ENCODE results near the gene CDK2AP2.
A peak's percentile ranks its signal among the peaks of the same experiment; 100 is the strongest.
"Not testable (repeated sequence)": the region's sequence is repeated elsewhere in the genome, so short reads cannot be mapped to it uniquely, and the experiment has no call there.

Gene CDK2AP2

DNA sequence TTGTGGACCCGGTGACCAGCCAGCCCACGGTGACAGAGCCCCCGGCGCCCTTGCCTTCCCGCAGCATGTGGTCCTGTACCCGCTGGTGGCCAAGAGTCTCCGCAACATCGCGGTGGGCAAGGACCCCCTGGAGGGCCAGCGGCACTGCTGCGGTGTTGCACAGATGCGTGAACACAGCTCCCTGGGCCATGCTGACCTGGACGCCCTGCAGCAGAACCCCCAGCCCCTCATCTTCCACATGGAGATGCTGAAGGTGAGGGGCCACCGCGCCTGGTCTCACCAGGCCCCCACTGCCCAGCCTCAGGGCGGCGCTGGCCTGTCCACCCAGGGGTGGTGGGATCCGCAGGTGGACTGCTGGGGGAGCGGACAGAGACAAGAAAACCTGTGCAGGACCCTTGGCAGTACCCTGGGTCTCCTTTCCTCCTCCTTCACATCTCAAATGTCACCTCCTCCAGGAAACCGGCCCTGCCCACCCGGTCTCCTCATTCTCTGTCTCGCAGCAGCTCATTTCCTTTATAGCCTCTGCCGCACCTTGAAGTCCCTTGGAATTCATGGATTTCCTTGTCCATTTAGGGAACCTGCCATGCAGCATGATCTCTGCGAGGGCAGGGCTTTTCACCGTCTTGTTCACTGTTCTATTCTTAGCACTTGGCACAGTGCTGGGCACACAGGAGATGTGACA is 18.6 kb downstream of the CDK2AP2 start:
- DNase-seq: no peak

DNA sequence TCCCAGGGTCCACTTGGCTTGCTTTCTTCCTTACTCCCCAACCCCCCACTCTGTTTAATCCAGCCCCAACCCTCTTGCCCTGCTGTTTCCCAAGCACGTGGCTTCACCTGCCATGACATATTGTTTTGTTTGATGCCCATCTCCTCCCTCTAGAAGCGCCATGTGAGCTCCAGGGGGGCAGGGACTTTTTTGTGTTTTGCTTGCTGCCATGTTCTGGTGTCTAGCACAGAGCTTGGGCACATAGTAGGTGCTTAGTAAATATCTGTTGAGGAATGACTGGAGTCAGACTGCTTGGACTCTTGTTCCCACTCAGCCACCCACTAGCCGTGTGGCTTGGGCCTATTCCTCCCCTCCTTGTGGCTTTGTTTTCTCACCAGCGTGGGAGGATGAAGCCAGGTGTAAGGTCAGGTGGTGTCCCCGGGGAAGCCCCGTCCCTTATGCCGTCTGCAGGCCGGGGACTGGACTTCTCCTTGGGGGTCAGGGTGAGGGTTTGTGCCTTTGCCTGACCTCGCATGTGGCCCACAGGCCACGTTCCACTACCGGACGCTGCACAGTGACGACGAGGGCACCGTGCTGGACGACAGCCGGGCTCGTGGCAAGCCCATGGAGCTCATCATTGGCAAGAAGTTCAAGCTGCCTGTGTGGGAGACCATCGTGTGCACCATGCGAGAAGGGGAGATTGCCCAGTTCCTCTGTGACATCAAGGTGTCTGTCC is 21.3 kb downstream of the CDK2AP2 start:
- no peak for DNase-seq

DNA sequence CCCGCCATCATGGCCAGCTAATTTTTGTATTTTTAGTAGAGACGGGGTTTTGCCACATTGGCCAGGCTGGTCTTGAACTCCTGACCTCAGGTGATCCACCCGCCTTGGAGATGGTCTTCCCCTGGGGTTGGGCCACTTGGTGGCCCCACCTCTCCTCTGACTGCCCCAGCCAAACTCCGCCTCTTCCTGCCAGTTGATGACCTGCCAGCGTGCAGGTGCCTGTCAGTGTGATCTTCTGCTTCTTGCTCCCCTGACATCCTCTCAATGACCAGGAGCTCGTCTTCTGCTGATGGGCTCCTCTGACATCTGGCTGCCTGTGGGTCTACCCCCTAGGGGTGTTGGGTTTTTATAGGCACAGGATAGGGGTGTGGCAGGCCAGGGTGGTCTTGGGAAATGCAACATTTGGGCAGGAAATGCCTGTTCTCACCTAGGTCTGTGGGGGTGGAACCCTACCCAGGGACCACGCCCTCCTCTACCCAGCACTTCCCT is 22.0 kb downstream of the CDK2AP2 start:
- DNase-seq: not testable (repeated sequence)

DNA sequence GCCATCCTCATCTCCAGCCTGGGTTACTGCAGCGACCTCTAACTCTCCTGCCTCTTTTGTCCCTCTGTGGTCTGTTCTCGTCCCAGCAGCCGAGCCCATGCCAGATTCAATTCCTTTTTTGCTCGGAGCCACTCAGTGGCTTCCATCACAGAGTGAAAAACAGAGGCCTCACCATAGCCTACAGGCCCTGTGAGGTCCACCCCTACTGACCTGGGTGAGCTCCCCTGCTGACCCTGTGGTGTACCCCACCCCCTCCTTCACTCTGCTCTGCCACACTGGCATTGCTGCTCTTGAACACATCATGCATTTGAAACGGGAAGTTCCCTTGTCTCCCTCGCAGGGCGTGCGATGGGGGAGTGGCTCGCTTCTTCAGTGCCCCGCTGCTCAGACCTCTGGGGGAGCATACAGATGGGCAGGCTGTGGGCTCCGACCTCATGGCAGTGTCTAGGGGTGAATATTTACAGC is 23.1 kb downstream of the CDK2AP2 start:
- DNase-seq: no peak

DNA sequence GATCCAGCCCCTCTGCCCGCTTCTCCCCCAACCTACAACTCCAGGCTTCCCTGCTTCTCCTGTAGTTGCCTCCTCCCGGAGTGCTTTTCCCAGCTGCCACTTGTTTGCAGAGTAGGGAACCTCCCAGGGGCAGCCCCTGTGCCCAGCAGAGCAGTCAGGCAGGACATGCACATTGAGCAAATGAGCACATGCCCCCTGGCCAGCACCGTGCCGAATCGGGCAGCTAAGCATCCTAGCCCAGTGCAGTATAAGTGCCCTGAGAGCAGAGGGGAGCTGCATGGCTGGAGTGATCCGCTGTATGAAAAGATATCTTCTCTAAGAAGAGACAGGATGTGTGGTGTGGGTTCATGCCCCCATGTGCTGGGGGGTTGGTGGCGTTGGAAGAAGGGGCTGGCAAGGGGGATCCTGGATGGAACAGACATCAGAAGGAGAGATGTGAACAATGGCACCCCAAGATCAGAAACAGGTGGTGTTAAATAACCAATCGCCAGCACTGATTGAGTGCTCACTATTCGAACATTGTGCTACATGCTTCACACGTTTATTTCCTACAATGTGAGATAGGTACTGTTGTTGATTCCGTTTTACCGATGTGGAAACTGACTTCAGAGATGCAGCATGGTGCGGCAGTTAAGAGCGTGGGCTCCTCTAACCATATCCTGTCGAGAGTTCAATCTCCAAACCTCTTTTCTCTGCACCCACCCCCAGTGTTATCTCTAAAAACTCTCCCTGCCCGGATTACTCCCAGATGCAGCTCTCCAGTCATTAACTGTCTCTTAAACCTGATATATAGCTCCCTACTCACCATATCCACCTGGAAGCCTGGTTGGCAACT is 23.9 kb downstream of the CDK2AP2 start:
- no peak for DNase-seq

DNA sequence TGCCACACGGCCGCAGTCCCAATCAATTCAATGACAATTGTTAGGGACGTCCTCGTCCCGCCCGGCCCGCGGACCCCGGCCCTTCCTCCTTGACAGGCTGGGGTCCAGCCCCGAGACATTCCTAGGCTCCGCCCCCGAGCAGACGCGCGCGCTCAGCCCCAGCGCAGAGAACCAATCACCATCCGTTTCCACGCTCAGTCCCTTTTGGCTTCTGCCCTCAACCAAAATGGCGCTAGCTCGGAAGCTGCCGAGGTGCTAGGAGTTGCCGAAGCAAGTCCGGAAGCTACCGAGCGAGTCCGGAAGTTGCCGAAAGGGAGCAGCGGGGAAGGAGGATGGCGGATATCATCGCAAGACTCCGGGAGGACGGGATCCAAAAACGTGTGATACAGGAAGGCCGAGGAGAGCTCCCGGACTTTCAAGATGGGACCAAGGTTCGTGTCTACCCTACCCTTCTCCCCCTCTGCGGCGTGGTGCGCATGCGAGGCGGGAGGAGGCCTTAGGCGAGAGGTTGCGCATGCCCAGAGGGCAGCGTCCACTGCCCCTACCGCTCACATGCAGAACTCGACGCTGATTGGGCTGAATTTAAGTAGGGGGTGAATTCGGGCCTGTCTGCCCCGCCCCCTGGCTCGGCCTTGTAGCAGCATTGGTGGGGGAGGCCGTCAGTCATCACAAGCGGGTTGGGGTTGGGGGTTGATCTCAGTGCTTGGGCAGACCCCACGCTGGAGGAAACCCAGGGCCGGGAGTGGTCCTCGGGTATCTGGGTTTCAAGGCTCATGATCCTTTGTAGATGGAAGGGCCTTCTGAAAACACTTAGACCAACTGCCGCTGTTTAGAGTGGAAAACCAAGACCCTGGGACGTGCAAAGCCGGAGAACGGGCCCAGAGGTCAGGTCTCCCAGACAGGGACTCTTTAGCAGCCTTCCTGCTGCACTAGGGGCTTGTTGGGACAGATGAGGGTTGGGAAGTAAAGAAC is 24.8 kb downstream of the CDK2AP2 start, which contains the start of gene AIP:
TSS of gene AIP (plus strand) at position 200 of the 972 bp plus-strand sequence. CDS start at position 333, 133 bp downstream.
- peak; percentile 97 for DNase-seq

DNA sequence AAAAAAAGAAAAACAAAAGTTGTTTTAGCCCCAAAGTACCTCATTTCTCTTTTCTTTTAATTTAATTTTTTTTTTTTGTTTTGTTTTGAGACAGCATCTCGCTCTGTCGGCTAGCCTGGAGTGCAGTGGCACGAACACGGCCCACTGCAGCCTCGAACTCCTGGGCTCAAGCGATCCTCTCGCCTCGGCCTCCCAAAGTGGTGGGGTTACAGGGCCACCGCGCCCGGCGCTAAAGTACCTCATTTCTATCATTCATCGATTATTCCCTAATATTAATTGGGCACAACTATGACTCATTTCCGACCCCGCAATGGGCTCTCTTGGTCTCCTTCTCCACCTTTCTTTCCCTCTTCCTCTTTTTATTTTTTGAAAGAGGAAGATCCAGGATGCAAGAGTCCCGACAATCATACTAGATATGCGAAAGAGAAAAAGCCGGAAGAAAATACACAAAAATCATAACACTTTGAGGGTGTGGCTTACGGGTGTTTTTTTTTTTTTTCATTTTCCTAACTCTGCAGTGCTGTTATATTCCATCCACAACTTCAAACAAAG is 25.6 kb downstream of the CDK2AP2 start:
- DNase-seq: no peak

DNA sequence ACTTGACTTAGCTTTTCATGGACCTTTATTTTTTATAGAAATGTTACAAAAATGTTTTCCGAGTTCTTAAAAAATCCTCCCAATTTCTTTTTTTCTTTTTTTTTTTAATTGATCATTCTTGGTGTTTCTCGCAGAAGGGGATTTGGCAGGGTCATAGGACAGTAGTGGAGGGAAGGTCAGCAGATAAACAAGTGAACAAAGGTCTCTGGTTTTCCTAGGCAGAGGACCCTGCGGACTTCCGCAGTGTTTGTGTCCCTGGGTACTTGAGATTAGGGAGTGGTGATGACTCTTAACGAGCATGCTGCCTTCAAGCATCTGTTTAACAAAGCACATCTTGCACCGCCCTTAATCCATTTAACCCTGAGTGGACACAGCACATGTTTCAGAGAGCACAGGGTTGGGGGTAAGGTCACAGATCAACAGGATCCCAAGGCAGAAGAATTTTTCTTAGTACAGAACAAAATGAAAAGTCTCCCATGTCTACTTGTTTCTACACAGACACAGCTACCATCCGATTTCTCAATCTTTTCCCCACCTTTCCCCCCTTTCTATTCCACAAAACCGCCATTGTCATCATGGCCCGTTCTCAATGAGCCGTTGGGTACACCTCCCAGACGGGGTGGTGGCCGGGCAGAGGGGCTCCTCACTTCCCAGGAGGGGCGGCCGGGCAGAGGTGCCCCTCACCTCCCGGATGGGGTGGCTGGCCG is 30.5 kb downstream of the CDK2AP2 start:
- DNase-seq: not testable (repeated sequence)

DNA sequence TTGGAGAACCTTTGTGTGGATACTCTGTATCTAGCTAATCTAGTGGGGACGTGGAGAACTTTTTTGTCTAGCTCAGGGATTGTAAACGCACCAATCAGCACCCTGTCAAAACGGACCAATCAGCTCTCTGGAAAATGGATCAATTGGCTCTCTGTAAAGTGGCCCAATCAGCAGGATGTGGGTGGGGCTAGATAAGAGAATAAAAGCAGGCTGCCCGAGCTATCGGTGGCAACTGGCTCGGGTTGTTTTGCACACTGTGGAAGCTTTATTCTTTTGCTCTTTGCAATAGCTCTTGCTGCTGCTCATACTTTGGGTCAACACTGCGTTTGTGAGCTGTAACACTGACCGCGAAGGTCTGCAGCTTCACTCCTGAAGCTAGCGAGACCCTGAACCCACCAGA is 31.3 kb downstream of the CDK2AP2 start:
- DNase-seq: not testable (repeated sequence)

DNA sequence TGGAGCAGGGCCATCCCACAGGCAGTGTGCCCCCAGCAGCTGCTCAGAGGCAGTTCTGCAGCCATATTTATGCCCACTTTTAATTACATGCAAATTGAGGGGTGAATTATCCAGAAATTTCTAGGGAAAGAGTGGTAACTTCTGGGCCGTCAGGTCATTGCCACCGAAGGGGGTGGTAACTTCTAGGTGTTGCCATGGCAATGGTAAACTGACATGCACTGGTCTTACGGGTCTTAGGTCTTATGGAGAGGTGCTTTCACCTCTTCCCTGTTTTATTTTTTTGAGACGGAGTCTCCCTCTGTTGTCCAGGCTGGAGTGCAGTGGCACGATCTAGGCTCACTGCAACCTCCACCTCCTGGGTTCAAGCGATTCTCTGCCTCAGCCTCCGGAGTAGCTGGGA is 35.1 kb downstream of the CDK2AP2 start:
- no peak for DNase-seq

DNA sequence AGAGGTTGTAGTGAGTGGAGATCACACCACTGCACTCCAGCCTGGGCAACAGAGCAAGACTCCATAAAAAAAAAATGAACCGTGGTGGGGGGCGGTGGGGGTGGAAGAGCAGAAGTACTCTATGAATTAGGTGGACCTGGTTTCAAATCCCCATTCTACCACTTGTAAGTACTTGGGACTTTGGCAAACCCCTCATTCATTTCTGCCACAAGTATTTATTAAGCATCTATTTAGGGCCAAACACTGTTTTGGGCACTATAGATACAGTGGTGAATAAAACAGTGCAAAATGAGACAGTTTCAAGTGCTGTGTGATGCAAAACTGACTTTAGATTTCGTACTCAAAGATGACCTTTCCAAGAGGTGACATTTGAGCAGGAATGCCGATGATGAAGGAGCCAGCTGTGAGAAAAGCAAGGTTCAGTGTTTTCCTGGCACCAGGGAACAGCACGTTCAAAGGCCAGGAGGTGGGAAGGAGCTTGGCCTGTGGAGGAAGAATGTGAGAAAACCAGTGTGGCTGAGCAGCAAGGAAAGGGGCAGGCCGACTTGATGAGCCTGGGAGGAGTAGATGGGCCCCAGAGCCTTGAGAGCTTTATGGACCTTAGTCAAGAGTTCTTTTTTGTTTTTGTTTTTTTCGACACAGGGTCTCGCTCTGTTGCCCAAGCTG is 37.5 kb downstream of the CDK2AP2 start:
- no peak for DNase-seq

DNA sequence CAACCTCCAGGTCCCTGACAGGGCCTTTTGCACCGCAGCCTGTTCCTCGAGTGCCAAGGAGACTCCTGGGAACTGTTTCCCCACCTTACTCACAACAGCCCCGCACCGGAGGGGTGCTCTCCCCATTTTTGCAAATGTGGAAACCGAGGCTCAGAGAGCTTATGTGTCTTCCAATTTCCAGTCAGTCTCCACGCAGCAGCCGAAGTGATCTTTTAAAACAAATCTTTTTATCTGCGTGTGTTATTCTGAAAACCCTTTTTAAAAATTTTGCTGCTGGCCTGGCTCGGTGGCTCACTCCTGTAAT is 38.5 kb downstream of the CDK2AP2 start:
- no peak for DNase-seq

DNA sequence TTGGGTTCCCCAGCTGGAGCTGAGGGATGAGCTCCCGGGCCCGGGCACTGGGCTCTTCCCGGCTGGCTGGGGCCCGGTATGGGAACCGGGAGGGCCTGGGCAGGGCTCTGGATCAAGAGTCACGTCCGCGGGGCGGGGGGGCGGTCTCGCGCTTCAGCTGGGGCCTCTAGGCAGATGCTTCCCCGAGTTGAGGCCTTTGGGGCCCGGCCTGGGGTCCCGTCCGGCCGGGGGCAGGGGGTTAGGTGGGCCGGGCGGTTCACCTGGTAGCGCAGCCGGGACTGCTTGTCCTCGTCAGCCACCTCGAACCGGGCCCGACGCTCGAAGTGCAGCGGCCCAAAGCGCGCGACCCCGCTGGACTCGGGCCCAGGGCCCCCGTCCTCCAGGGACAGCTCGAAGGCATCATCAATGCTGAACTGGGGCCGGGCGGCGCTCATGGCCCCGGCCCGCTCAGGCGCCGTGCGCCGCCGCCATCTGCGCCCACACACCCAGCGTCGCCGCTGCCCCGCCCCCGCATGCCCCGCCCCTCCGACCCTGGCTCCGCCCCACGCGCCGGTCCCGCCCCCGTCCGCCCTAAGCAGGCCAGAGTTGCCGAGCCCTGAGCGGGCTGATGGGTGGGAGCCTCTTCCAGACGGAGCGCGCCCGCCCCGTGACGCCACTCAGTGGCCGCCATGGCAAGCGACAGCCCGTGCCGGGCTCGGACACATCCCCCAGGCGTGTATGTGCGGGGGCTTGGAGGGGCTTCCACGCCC is 39.0 kb downstream of the CDK2AP2 start, which contains the start of gene TMEM134:
TSS of gene TMEM134 (minus strand) at position 493 of the 749 bp plus-strand sequence. CDS start at position 434, 59 bp downstream.
- peak; percentile 94 for DNase-seq

DNA sequence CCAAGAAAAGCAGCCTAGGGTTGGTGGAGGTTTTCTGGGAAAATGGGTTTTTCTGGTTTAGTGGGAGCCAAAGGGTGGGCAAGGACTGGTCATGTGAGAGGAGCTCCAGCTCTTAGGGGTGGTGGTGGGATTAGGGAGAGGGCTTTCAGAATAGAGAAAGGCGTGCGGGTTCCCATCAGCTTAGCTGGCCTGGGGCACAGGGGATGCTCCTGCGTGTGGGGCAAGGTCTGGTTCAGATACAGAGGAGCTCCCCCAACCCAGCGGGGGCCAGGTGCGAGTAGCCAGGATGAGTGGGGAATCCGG is 39.6 kb downstream of the CDK2AP2 start:
- peak; percentile 30 for DNase-seq

DNA sequence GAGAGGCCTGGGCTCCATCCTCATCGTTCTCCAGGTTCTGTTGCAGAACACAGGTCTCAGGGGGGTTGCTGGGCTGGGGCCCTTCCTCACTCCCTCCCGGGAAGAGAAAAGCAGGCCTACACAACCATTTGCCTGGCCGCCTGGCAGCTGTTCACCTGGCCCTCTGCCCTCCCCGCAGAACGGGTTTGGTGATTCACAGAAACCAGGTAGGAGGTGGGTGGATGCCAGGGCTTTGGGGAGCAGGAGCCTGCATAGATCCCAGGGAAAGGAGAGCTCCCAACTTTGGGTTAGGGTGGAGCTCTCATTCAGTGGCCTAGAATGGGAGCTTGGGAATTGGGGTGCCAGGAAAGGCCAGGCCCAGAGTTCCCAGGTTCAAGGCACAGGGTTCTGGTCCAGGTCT is 39.9 kb downstream of the CDK2AP2 start:
- no peak for DNase-seq

DNA sequence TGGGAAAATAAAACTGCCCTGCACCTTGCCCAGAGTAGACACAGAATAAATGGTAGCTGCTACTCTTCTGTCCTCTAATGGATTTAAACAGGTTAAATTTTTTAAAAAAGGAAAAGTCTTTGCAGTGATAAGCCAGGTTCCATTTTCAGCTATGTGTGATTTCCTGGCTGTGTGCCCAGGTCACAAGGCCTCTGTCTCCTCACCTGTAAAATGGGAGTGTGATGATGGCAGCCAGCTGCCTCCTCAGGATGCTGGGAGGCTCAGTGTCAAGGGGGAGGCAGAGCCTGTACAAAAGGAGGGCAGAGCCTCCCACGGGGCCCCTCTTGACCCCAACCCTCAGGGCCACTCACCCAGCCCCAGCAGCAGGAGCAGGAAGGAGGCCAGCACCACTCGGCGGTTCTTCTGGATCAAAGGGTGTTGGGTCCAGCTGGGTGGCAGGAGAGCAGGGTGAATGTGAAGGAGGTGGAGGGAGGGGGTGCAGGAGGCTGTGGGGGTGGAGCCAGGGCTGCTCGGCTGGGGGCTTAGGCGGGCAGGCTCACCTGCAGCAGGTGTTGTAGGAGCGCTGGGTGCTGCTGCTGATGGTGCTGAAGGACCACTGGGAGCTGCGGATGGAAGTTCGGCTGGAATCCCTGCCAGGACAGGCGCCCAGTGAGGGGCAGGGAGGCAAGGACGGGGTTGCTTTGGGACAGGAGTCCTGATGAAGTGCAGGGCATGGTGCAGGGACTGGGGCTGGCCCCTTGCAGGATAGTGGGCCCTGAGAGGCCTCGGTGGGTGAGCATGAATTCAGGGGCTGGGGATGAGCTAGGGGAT is 40.8 kb downstream of the CDK2AP2 start:
- DNase-seq: no peak

DNA sequence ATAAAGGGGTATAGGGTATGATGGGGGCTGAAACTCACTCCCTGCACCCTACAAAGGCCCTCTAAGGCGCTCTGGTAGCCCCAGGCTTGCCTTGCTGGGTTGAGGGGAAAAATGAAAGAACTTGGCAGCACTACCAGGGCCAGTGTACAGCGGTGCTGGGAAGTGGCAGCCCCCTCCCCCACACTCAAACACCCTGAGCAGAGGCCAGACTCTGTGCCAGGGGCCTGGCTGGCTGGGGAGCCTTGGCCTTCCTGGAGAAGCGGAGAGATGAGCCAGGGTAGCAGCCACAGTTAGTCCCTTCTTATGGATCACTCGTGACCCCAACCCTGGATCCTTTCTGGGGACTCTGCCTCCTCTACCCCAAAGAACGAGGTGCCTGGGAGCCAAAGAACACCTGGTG is 41.6 kb downstream of the CDK2AP2 start:
- DNase-seq: no peak

DNA sequence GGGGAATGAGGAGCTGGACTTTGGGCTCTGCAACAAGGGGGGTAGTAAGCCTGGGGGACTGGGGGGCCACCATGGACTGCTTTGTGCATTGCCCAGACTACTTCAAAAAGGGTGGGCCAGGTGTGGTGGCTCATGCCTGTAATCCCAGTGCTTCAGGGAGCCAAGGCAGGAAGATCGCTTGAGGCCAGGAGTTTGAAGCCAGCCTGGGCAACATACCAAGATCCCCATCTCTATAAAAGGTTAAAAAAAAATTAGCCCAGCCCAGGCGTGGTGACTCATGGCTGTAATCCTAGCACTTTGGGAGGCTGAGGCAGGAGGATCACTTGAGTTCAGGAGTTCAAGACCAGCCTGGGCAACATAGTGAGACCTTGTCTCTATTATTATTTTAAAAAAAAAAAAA is 42.4 kb downstream of the CDK2AP2 start:
- not testable (repeated sequence) for DNase-seq

DNA sequence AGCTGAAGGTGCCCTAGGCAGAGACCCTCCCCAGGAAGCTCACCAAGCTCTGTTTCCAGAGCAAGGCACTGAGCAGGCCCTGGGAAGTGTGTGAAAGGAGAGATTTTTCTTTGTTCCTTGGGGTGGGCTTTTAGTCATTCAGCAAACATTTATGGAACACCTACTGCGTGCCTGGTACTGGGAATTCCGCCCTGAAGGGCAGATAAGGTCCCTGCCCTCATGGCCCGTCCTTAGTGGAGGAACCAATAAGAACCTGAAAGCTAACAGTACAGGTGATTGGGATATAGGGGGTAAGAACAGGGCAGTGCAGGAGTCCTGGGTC is 42.8 kb downstream of the CDK2AP2 start:
- no peak for DNase-seq
